Skin epidermis (tissue), 12 donors: Measurements from ENCODE around the gene FAM3B.
A peak's percentile ranks its signal among the peaks of the same experiment; 100 is the strongest.

Experiments used
- H3K27ac ChIP-seq, 21 experiments: fragments of 200-600 bp; sonication (generic) in 11 of 21; one replicate each; pipeline ENCODE4 v1.5.0; 2020; ENCODE audit warnings: mild to moderate bottlenecking in 3 of 21, inconsistent platforms in 2 of 21, moderate library complexity in 2 of 21
- H3K4me3 ChIP-seq, 7 experiments: fragments of 200-600 bp; sonication (generic) in 2 of 7; one replicate each; pipeline ENCODE4 v1.5.0; 2020; ENCODE audit warnings: inconsistent platforms in 2 of 7, mild to moderate bottlenecking in 2 of 7, moderate library complexity in 1 of 7

The FAM3B gene

DNA sequence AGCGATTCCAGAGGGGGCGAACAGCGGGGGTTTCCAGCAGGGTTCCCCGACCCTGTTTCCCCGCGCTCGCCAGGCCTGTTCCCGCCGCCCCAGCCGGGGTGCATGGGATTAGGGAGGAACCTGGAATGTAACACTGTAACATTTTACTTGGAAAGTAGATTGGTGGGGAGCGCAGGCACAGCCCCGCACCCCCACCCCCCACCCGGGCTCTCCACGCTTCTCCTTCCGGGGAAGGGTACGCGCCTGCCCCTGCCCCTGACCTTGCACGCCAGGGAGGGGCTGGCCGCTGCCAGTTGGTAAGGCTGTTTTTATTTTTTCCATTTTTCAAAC lies 427 bp downstream of the FAM3B start:
- peak overlapping the region in 4 of 7 experiments; percentile 19 to 30 (median 22) for H3K4me3 ChIP-seq
- peak overlapping the region in 4 of 21 experiments; percentile 5 to 39 (median 28) for H3K27ac ChIP-seq

DNA sequence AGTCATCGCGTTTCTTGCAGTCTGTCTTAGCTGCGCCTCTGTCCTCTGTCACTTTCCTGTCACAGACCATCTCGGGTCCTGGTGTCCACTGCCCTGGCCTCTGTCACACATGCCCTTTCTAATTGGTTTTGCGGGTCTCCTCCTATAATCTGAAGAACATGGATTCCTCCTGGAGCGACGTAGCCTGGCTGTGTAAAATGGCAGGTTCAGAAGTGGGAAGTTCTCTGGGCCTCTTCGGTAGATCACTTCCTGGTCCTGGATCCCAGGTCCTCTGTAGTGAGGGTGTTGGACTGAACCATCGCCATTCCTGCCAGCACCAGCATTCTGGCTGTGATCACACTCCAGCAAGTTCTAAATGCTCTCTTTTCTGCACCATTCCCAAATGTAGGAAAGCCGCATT lies 857 bp downstream of the FAM3B start:
- Histone ChIP-seq H3K27ac (no peak overlapping the region), H3K4me3 (no peak overlapping the region)

DNA sequence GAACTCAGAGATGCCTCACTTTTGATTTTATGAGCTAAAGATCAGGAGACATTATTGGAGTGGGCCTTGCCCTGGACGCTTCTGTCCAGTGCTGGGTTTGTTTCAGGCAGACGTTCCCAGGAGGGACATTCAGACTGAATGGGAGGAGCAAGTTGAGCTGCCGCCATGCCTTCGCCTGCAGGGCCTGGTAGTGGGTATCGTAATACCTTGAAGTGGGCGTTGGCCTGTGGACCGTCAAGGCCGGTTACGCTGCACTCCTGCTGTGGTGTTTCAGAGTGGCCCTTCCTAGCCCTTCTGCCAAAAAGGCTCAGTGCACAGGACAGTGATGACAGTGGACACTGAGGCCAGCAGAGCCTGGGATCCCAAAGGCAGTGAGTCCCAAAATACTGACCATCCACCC lies 1.6 kb downstream of the FAM3B start:
- Histone ChIP-seq H3K4me3 (no peak overlapping the region), H3K27ac (no peak overlapping the region)

DNA sequence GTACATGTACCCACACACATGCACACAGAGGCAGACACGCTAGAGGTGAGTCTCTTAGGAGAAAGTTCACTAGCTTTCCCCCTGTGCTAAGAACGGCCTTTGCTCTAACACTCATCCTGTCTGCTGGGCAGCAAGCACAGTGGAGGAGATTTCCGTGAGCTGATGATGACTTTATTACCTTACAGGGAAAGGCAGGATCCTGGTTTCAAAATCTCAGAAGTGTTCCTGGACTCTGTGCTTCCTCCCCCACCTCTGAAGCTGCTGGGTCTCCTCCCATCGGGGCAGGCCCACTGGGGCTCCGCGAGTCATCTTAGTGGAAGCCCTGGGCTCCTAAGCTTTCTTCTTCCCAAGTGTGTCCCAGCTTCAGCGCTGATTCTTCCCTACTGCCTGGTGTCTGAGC lies 2.7 kb downstream of the FAM3B start:
- no peak overlapping the region for H3K4me3 ChIP-seq
- H3K27ac ChIP-seq = no peak overlapping the region

DNA sequence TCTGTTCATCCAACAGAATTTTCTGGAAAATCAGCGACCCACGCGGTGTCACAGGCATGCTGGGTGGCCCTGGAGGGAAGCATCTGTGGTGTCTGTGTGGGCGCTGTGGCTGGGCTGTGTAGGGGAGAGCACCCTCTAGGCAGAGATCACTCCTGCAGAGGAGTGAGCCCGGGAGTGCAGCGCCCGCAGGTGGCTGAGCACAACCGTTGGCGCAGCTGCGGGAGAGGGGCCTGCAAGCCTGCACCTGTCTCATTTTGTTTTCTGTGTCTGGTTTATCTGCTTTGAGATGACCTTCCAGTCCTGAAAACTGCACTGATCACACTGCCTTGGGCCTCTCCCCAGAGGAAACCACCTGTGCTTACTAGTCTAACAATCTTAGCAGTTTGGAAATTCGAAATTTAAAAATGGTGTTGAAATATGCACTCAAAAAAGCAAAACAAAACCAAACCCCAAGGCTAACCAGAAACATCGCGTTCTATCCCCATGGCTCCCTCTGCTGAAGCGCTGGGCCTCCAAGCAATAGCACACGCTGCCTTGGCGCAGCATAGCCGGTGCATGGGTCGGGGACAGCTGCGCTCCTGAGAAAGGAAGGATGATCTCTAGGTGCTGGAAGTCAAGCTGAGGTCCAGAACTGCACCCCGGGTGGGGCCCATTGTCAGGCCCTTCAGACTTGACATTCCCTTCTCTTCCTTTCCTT lies 4.8 kb downstream of the FAM3B start:
- Histone ChIP-seq H3K4me3 (no peak overlapping the region), H3K27ac (no peak overlapping the region)

DNA sequence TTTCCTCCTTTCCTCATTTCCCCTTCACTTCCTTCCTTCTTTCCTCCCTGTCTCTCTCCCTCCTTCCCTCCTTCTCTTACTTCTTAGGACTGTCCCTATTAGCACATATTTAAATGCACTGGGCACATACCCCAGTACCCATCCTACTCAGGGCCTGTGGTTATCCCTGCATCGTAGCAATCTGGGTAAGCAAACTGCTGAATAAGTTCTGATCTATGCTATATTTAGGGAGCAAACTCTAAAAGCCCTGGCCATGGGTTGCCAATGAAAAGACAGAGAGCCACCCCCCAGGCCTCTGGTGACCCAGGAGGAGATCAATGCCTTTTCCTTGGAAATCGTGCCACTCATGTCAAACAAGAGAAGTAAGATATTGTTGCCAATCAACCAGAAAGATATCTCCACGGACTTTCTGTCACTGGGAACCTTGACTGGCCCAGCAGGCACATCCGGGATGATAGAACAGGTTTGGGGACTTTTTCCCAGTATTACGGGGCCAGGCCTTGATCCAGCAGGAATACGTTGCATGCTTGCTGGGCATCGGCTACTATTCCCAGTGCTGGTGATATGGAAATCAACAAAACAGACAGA lies 5.4 kb downstream of the FAM3B start:
- H3K27ac ChIP-seq = no peak overlapping the region
- H3K4me3 ChIP-seq = no peak overlapping the region

DNA sequence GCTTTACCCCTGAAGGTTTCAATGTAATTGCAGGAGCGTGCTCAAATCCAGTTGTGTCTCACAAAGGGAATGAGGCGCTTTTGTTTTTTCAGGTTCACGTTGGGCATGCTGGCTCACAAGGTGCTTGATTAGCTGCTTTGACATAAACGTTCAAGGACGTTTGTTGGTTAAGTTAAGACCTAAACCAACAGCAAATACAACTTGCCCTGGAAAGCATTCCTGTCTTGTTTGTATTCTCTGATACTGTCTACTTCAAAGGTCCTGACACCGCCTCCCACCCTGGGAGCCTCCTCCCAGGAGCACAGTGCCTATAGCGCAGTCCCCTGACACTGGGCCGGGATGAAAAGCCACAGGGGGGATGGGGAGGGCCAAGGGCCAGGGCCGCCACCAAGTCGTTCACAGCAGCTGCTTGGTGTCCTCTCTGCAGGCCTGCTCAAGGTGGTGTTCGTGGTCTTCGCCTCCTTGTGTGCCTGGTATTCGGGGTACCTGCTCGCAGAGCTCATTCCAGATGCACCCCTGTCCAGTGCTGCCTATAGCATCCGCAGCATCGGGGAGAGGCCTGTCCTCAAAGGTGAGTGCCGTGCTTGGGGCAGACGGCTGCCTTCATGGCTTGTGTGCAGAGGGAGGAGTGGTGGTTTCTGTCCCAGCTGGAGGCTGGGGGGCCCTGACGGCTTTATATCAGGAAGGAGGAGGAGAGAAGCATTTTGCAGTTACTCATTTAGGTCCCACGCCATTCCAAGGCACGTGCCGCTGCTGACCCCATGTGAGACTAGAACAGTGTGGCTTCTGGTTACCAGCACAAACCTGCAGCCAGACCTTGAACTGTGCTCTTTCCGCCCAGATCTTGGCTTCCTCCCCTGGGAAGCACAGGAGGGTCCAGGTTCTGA lies 6.1 kb downstream of the FAM3B start:
- Histone ChIP-seq H3K4me3 (no peak overlapping the region), H3K27ac (no peak overlapping the region)

DNA sequence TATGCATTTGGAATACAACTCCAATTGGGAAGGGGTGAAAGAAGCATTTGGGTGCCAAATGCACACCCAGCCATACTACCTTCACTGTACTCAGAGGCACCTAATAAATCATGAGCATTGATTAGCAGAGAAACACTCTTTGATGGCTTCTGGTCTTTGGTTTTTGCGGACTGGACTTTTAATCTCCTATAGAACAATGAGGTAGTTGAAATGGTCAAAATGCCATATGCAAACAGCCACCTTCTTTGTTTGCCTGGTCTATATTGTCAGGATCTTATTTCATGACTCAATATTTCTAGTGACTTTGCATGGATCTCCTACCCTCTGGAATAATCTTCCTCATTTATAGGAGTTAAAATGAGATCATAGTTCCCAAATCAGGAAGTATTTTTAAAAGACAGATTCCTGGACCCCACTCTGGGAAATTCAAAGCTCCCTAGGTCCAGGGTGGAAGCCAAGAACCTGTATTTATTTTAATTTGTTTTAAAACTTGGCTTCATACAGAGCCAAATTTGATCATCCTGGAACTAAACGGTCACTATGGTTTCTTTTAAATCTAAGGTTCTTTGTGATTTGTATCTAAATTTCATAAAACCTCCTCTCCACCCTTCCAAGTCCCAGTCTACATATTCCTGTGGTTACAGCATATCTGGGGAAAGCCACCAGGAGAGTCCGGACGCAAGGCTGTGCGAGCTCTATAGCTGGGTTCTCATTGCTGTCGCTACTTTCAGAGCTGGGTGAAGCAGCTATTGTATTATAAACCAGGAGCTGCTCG lies 8.7 kb downstream of the FAM3B start:
- H3K4me3 ChIP-seq = no peak overlapping the region

DNA sequence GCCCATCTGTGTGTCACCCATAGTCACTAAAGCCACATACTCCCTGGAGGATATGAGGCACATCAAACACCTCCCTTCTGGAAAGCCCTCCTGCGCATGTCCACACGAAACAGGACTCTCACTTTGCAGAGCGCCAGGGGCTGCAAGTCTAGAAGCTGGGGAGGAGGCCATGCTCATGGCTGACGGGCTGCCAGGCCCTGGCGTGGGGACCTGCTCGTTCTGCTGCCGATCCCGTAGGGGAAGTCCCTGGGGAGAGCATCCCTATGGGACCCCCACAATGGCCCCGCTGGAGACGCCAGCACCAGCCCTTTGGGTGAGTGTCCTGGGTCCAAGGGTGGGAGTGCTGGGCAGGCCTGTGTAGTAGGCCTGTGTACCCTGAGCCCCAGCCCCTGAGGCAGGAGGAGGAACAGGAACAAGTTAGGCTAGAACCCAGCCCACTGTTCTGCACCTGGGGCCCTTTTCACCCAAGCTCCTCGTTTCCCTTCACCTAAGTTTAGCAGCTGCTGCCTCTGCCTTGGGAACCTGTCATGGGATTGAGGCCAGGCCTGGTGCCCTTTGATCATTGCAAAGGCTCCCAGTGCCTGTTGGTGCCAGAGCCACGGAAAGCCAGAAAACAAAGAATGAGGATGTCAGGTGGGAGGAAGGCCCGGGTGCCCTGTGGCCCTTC lies 9.9 kb downstream of the FAM3B start:
- no peak overlapping the region for H3K4me3 ChIP-seq
- no peak overlapping the region for H3K27ac ChIP-seq

More for the DNA sequence above, 8.7 kb downstream of the FAM3B start:
- no peak overlapping the region for H3K27ac ChIP-seq

DNA sequence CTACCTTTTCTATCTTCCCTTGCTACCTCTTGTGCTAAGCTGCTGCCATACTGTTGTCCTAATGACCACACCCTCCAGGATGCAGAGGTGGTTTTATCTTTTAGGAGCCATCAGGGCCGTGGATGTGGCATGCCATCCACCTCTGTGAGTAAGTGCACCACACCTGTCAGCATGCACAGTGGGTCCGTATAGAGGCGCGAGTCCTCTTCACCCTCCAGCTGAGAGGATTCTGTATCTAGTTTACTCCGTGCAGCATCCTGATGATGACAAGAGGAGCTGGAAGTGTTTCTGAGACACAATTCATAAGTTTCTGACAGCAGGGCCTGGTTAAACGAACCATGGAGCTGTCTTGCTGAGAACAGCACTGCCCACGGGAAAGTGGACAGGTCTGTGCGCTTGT lies 11.2 kb downstream of the FAM3B start:
- Histone ChIP-seq H3K27ac (no peak overlapping the region), H3K4me3 (no peak overlapping the region)

DNA sequence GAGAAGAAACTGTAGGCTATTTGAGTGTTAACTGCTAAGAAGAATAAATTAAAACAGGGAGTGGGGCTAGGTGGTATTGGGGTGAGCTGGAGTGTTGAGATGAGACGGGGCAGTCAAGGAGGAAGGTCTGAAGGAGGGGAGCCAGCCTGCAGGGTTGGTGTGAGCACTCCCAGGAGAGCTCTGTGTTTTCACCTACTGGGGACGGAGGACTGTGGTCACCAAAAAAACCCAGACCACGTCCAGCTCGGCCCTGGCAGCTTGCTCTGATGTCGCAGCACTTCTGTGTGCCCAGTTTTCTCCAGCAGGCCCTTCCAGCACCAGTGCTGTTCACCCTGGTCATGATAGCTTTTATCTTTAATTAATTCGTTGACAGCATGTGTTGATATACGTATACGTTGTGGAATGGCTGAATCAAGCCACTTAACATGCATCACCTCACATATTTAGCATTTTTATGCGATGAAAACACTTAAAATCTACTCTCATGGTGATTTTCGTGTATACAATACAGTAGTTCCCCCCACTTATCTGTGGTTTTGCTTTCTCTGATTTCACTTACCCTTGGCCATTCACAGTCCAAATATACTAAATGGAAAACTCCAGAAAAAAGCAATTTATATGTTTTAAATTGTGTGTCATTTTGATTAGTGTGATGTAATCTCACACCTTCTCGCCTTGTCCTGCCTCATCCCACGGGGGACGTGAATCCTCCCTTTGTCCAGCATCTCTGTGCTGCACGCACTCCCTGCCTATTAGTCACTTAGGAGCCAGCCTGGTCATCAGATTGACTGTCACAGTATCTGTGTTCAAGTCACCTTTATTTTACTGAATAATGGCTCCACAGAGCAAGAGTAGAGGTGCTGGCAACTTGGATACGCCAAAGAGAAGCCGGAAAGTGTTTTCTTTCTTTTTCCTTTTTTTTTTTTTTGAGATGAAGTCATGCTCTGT lies 12.3 kb downstream of the FAM3B start:
- Histone ChIP-seq H3K4me3 (no peak overlapping the region), H3K27ac (no peak overlapping the region)

DNA sequence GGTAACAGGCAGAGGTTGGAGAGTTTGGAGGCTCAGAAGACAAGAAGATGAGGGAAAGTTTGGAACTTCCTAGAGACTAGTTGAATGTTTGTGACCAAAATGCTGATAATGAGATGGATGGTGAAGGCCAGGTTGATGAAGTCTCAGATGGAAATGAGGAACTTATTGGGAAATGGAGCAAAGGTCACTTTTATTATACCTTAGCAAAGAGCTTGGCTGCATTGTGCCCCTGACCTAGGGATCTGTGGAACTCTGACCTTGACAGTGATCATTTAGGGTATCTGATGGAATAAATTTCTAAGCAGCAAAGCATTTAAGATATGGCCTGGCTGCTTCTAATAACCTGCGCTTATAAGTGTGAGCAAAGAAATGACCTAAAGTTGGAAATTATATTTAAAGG lies 17.2 kb downstream of the FAM3B start:
- Histone ChIP-seq H3K27ac (no peak overlapping the region), H3K4me3 (no peak overlapping the region)

DNA sequence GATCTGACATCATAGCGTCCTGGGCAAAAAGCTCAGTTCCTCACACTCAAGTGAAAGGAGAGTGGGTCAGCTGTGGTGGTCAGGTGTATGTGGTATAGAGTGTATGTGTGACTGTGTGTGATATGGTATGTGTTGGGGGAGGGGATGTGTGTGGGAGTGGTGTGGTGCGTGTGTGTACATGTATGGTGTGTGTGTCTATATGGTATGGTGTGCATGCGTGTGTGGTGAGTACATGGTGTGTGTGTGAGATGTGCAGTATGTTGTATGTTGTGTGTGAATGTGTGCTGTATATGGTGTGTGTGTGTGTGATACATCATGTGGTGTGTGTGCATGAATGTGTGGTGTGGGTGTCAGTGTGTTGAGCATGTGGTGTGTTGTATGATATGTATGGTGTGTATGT lies 20.9 kb downstream of the FAM3B start:
- Histone ChIP-seq H3K4me3 (no peak overlapping the region), H3K27ac (no peak overlapping the region)

DNA sequence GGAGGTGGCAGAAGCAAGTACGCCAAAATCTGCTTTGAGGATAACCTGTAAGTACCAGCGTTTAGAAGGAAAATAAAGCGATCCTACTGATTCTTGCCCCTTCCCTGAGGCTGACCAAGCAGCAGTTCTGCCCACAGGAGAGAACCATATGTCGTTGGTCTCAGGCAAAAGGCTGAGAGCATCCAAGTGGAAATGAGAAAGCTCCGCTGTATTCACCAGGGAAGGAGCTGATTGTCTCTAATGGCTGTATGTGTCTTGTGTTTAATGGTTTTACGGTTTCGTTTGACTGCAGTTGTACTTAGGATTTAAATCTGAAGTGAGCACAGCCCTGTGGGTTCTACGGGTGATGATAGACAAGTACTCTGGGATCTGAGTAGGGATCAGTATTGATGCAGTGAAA lies 21.9 kb downstream of the FAM3B start:
- no peak overlapping the region for H3K4me3 ChIP-seq
- H3K27ac ChIP-seq = no peak overlapping the region

DNA sequence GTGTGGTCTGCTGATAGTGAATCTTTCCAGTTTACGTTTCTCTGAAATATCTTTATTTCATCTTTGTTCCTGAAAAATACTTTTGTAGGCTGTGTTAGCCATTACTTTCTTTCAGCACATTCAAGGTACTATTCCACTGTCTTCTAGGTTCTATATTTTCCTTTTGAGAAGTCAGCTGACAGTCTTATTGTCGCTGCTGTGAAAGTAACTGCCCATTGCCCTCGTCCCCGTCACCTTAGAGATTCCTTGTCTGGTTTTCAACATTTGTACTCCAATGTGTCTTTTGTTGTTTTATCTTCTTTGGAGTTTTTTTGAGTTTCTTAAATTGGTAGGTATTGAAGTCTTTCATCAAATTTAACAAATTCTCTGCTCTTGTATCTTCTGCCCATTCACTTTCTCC lies 25.4 kb downstream of the FAM3B start:
- H3K27ac ChIP-seq = no peak overlapping the region
- H3K4me3 ChIP-seq = no peak overlapping the region

DNA sequence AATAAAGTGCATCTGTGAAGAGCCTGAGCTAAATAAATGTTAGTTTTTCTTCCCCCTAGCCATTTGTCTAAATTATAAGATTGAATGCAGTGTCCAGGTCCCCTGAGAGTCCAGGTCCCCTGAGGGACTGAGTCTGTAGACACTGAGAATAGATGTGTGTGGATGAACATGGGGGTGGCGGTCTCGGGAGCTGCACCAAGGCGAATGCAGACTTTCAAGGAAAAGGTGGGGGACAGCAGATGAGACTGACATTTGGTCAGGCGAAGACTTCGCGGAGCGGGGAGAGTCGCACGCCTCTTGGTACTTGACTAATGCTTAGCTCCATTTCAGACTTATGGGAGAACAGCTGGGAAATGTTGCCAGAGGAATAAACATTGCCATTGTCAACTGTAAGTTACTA lies 27.5 kb downstream of the FAM3B start:
- no peak overlapping the region for H3K4me3 ChIP-seq
- H3K27ac ChIP-seq = peak overlapping the region in 1 of 21 experiments; percentile 22

DNA sequence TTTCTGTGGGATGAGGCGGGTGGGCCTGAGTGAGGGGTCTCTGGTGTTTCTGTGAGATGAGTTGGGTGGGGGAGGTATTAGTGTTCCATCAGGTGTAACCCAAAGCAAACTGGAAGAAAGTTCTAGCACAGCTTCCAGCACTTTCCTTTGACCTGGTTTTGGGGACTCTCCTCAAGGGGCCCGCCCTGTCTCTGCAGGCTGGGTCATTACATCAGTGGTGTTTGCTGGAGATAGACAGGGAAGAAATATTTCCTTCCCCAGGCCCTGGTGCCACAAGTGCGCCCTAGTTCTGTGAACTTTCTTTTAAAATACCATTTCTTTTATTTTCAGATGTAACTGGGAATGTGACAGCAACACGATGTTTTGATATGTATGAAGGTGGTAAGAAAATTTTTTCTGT lies 28.8 kb downstream of the FAM3B start:
- no peak overlapping the region for H3K4me3 ChIP-seq
- no peak overlapping the region for H3K27ac ChIP-seq

DNA sequence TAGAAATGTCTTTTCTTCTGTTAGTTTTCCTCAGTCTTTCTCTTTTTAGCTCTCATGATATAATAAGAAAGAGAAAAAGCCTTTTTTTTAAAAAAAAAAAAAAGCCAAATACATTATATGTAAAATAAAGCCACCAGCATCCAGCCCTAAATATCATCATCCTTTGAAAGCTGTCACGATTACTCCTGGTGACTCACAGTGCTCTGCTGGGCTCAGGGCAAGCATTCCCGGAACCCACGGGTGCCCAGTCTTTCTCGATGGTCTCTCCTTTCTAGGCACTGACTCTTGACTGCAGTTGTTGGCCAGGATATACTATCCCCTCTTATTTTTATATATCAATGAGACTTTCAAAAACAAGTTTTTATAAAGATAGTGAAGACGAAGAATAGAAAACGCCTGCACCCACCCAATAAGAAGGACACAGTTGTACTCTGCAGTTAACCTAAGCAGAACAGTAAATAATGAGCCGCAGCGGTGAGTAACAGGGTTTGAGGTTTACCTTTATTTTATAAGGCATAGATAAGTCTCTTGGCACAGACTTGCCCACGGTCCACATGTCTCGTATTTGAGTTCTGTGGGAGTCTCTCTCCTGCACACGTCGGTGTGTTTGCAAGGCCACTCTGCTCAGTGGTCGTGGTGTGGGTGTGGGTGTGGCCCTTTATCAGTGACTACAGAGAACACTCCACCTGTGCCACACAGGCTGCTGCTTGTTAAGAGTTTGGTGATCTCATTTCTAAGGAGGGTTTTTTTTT lies 29.5 kb downstream of the FAM3B start:
- H3K27ac ChIP-seq = no peak overlapping the region
- no peak overlapping the region for H3K4me3 ChIP-seq
